Right hindlimb (tissue), 1 donor: Measurements from ENCODE around the gene EEF1G.

Source experiments
- DNase-seq: peaks from one replicate; pipeline ENCODE4 v3.0.0-alpha.2; 2018

The EEF1G gene

DNA sequence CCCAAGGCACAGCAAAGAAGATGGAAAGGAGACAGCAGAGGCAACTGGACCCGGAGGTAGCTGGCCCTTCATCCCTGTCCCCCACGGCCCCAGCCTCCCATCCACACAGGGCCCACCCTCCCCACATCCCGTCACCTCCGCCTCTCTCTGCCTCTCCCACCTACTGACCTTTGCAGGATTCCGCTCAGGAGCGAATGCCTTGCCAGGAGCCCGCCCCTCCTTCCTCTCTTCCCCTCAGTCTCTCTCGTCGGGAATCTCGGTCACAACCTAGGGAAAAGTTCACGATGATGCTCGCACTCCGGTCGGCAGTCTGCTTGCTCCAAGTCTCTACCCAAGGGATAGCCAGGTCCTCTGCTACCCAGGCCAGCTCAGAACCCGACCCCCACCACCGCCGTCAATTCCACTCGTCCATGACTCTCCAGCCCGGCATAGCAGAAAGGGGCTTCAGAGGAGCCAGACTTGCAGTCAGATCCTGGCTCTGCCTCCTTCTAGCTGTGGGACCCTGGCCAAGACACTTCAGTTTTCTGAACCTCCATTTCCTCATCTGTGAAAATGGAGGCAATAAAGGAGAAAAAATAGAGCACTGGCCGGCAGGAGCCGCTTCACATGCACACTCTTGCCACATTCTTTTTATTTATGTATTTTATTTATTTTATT lies 37.3 kb downstream of the EEF1G start:
- no peak for DNase-seq

DNA sequence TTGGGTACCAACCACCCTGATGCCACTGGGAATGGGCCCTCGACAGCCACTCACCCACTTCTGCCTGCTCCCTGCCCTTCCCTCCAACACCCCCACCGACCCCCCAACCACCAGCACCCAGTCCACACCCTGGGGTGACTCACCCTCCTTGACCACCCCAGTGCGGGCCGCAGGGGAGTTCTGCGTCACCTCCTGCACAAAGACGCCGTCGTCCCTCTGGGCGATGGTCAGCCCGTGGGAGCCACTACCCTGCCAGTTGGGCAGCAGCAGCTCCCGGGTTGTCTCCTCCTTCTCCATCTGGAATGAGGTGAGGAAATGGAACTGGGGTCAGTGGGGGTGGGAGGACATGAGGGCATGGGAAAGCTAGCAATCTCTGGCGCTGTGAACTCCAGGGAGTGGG lies 37.9 kb downstream of the EEF1G start:
- DNase-seq = no peak

DNA sequence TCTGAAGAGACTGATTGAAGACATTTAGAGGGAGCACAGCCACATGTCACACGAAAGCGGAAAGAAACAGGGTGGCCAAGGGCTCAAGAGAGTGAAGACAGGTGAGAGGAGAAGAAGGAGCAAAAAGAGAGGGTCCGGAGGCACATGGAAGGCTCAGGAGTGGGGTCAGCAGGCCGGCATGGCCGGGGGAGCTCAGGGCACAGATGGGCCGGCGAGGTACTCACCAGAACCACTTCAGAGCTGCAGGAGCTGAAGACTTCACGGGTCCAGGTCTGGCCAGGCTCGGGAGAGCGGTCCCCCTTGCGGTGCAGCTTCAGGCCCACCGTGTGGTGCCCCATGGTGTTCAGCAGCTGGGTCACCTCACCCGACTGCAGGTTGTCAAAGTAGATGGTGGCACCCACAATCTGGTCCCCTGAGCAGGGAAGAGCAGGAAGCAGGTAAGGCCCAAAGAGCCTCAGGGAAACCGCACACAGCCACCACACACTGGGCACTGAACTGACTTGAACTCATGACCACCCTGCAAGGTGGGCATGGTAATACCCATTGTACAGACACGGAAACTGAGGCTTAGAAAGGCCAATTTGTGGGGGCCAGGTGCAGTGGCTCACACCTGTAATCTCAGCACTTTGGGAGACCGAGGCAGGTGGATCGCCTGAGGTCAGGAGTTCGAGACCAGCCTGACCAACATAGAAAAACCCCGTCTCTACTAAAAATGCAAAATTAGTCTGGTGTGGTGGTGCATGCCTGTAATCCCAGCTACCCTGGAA lies 38.7 kb downstream of the EEF1G start:
- no peak for DNase-seq

DNA sequence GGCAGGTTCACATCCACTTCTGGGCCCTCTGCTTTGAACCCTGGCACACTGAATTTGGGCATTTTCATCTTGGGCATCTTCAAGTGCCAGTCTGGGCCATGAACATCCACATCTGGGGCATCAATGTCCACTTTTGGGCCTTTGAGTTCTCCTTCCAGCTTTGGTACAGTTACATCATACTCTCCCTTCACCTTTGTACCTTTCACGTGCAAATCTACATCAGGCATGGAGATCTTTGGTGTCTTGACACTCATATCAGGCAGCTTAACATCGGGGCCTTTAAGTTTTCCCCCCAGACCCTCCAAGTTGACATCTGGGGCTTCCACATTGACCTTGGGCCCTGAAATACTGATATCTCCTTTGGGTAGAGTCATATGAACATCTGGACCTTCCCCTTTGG lies 41.6 kb downstream of the EEF1G start:
- no peak for DNase-seq

DNA sequence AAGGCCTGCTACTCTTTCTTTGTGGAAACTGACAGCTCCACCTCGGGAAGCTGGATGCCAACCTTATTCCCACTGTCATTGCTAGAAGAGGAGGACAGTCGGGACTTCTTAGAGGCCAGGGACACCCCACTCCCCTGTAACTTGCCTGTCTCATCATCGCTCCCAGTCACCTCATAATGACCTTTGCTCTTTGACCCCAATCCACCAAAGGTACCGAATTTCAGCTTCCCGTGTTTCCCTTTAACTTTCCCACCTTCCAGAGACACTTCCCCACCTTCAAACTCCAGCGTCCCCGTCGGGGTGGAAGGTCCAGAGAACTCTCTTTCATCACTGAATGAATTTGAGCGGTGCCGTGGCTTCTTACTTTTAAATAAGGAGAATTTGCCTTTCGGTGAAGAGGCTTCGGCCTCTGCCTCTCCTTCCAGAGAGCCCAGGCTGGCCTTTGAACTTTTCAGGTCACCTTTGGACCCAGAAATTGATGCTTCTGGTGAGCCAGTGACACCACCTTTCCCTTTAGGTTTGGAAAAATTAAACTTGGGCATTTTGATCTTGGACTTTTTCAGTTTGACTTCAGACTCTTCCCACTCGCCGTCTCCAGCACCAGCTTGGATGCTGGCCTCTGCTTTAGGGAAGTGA lies 56.8 kb downstream of the EEF1G start:
- no peak for DNase-seq

DNA sequence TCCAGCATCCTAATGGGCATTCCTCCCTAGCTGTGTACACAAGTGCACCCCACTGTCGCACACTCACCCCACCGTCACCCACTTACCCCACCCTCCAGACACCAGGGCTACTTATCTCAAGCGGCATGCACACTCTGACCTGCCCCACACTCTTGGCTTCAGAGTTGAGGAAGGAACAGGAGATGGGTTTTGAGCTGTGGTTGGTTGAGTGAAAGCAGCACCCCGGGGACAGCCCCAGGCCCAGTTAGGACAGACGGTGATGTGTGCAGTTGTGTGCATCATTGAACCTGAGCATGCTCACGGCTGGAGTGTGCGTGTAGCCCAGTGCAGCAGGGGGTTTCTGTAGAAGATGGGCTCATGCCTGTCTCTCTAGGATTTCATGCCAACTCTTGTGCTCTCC lies 59.5 kb downstream of the EEF1G start:
- DNase-seq = no peak

DNA sequence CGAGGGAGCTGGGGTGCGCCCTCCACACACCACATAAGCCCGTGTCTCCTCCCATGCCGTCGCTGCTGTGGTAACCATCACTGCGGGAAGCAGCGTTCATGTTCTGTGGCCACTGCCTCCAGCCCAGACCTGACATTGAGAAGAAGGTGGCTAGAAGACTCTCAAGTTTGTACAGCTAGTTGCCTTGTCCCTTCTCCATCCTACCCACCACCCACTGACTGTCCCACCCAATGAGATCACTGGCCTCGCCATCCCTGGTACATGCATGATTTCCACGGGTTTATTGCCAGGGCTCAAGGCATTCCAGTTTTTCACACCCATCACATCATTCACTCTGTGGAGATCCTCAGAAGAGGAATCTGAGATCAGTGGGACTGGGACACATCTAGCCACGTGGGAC lies 60.1 kb downstream of the EEF1G start:
- DNase-seq = no peak

DNA sequence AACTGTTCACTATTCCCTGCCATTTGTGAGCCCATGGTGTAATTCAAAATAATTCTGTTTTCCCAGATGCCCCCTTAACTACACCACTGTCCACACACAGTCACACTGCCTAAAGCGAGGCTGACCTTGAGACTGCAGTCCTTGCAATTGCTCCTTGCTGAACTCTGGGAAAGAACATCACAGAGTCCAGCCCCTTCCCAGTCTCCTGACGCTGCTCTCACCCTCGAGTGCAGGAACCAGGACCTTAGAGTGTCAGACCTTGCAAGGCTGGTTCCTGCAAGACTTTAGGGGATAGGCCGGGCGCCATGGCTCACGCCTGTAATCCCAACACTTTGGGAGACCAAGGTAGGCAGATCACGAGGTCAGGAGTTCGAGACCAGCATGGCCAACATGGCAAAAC lies 60.7 kb downstream of the EEF1G start:
- DNase-seq = no peak
